Measurements from ENCODE around the gene RBBP4.

Gene RBBP4

GRCh38 chr1:32683397-32683796, 32.4 kb downstream of the RBBP4 start:
- DNase-seq (ENCODE audit: low read depth) = no peak
- H3K4me3 ChIP-seq (ENCODE audit: low read depth, low read length) = no peak overlapping the region
- TF ChIP-seq CTCF (conservative IDR thresholded peaks at IDR 0.05; ENCODE audit: low read depth, low read length) = no peak

DNA sequence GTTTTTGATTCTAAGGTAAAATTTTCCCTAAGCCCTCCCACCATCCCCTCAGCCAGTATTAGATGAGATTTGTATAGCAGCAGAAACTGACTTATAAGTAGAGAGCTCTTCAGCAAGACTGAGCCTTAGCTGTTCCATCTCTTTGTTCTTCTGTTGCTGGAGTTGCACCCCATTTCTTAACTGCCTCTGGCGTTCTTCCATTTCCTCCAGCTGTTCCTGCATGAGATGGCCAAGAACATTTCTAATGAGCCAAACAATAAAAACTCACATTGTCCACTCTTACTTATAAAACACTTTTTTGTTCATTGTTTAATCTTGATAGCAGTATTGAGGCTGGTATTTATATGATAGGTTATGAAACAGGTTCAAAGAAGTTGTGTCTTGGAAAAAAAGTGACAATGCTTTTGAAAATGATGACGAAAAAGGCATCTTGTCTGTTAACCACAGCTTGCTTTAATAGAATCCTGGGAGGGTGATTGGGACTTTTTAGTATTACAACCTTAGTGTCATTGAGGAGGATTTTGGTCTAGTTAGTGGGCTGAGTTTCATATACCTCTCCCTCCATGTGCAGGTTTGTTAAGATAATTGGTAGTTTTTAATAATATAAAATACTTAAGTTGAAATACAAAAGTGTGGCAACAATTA, 33.3 kb downstream of the RBBP4 start:
- DNase-seq (ENCODE audit: low read depth) = peak; percentile 80
- no peak overlapping the region for H3K4me3 ChIP-seq (ENCODE audit: low read depth, low read length)
- TF ChIP-seq CTCF (conservative IDR thresholded peaks at IDR 0.05; ENCODE audit: low read depth, low read length) = no peak

GRCh38 chr1:32685498-32685897, 34.5 kb downstream of the RBBP4 start:
- no peak for DNase-seq (ENCODE audit: low read depth)
- TF ChIP-seq CTCF (conservative IDR thresholded peaks at IDR 0.05; ENCODE audit: low read depth, low read length) = no peak
- H3K4me3 ChIP-seq (ENCODE audit: low read depth, low read length) = no peak overlapping the region

GRCh38 chr1:32686387-32686786, 35.4 kb downstream of the RBBP4 start:
- no peak for DNase-seq (ENCODE audit: low read depth)
- no peak overlapping the region for H3K4me3 ChIP-seq (ENCODE audit: low read depth, low read length)
- TF ChIP-seq CTCF (conservative IDR thresholded peaks at IDR 0.05; ENCODE audit: low read depth, low read length) = no peak

DNA sequence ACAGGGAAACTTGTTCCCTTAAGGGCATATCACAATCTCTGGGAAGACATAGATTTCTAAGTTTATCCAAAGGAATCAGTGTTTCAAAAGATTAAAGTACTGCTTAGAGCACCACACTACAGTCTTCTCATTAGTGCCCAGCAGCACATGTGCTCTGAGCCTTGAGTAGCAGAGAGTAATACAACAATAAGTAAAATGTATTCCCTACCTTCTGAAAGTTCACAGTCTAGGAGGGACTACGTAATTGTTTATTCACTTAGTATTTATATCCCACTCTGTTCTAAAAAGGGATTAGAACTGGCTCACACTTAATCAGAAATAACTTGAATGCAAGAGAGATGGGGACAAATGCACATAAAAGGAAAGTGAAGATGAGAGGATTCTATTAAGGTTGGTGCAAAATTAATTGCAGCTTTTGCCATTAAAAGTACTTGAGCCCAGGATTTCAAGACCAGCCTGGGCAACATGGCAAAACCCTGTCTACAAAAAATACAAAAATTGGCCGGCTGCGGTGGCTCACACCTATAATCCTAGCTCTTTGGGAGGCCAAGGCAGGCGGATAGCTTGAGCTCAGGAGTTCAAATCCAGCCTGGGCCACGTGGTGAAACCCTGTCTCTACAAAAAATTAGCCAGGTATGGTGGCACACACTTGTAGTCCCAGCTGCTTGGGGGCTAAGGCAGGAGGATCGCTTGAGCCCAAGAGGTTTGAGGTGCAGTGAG, 42.6 kb downstream of the RBBP4 start:
- DNase-seq (ENCODE audit: low read depth) = no peak
- no peak overlapping the region for H3K4me3 ChIP-seq (ENCODE audit: low read depth, low read length)
- TF ChIP-seq CTCF (conservative IDR thresholded peaks at IDR 0.05; ENCODE audit: low read depth, low read length) = no peak

GRCh38 chr1:32695098-32695904, 44.3 kb downstream of the RBBP4 start:
- peak; percentile 60 for DNase-seq (ENCODE audit: low read depth)
- no peak for TF ChIP-seq CTCF (conservative IDR thresholded peaks at IDR 0.05; ENCODE audit: low read depth, low read length)
- no peak overlapping the region for H3K4me3 ChIP-seq (ENCODE audit: low read depth, low read length)
